ENCODE data around the gene PA2G4.

Gene PA2G4

GRCh38 chr12:56124133-56124532, 19.8 kb downstream of the PA2G4 start:
- in situ Hi-C loops (cut with MboI; ENCODE audit: low sequenced_read_pairs): no loop called here

GRCh38 chr12:56126732-56127239, 22.4 kb downstream of the PA2G4 start:
- in situ Hi-C loops (cut with MboI; ENCODE audit: low sequenced_read_pairs): no loop called here

- in situ Hi-C loops (cut with MboI; ENCODE audit: low sequenced_read_pairs): no loop called here
Observed at GRCh38 chr12:56127485-56127887, 23.1 kb downstream of the PA2G4 start.

GRCh38 chr12:56127888-56128669, 23.7 kb downstream of the PA2G4 start, which contains the start of gene ESYT1:
Gene ESYT1, plus strand, starts transcription at chr12:56128267. Its CDS starts 53 bp downstream, at chr12:56128320.
- in situ Hi-C loops (cut with MboI; ENCODE audit: low sequenced_read_pairs): no loop called here

- in situ Hi-C loops (cut with MboI; ENCODE audit: low sequenced_read_pairs): no loop called here
Observed at GRCh38 chr12:56128670-56129205, 24.4 kb downstream of the PA2G4 start.

GRCh38 chr12:56129206-56129941, 25.0 kb downstream of the PA2G4 start:
- in situ Hi-C loops (cut with MboI; ENCODE audit: low sequenced_read_pairs): no loop called here

- in situ Hi-C loops (cut with MboI; ENCODE audit: low sequenced_read_pairs): no loop called here
Observed at GRCh38 chr12:56129942-56130495, 25.7 kb downstream of the PA2G4 start.

GRCh38 chr12:56130876-56131275, 26.5 kb downstream of the PA2G4 start:
- in situ Hi-C loops (cut with MboI; ENCODE audit: low sequenced_read_pairs): no loop called here

- in situ Hi-C loops (cut with MboI; ENCODE audit: low sequenced_read_pairs): no loop called here
Observed at GRCh38 chr12:56134897-56135296, 30.5 kb downstream of the PA2G4 start.

GRCh38 chr12:56137853-56138571, 33.7 kb downstream of the PA2G4 start:
- in situ Hi-C loops (cut with MboI; ENCODE audit: low sequenced_read_pairs): no loop called here

- in situ Hi-C loops (cut with MboI; ENCODE audit: low sequenced_read_pairs): no loop called here
Observed at GRCh38 chr12:56141946-56142784, 37.8 kb downstream of the PA2G4 start.

- in situ Hi-C loops (cut with MboI; ENCODE audit: low sequenced_read_pairs): no loop called here
Observed at GRCh38 chr12:56143217-56143616, 38.9 kb downstream of the PA2G4 start.

GRCh38 chr12:56143870-56144269, 39.5 kb downstream of the PA2G4 start:
- in situ Hi-C loops (cut with MboI; ENCODE audit: low sequenced_read_pairs): no loop called here

- in situ Hi-C loops (cut with MboI; ENCODE audit: low sequenced_read_pairs): no loop called here
Observed at GRCh38 chr12:56145217-56145616, 40.9 kb downstream of the PA2G4 start.

GRCh38 chr12:56146492-56147460, 42.4 kb downstream of the PA2G4 start:
- in situ Hi-C loops (cut with MboI; ENCODE audit: low sequenced_read_pairs): no loop called here

GRCh38 chr12:56150563-56150962, 46.2 kb downstream of the PA2G4 start:
- in situ Hi-C loops (cut with MboI; ENCODE audit: low sequenced_read_pairs): no loop called here

- in situ Hi-C loops (cut with MboI; ENCODE audit: low sequenced_read_pairs): no loop called here
Observed at GRCh38 chr12:56151672-56152131, 47.3 kb downstream of the PA2G4 start.

GRCh38 chr12:56152132-56152755, 47.9 kb downstream of the PA2G4 start, which contains the start of gene MYL6B:
Gene MYL6B, plus strand, starts transcription at chr12:56152587. Its CDS starts 1,332 bp downstream, at chr12:56153919.
- in situ Hi-C loops (cut with MboI; ENCODE audit: low sequenced_read_pairs): no loop called here
